Measurements from ENCODE around the gene SSC5D.

GRCh38 chr19:55538132-55538531 lies 49.9 kb downstream of the SSC5D start:
- TF ChIP-seq, protein P1, sequence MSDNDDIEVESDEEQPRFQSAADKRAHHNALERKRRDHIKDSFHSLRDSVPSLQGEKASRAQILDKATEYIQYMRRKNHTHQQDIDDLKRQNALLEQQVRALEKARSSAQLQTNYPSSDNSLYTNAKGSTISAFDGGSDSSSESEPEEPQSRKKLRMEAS (IDR thresholded peaks at IDR 0.05): no peak
- TF ChIP-seq TAF1 (IDR thresholded peaks at IDR 0.05; ENCODE audit: low read depth) (no peak), RAD21 (IDR thresholded peaks at IDR 0.05; ENCODE audit: low read depth) (no peak), TEAD4 (IDR thresholded peaks at IDR 0.05) (no peak), REST (IDR thresholded peaks at IDR 0.05; ENCODE audit: low read depth) (no peak), EGR1 (IDR thresholded peaks at IDR 0.05) (no peak), CEBPB (IDR thresholded peaks at IDR 0.05) (no peak), TCF12 (IDR thresholded peaks at IDR 0.05; ENCODE audit: low read depth) (no peak), YY1 (IDR thresholded peaks at IDR 0.05; ENCODE audit: low read depth) (no peak)

All from Ishikawa (cell line).